Body of pancreas (tissue), 4 donors: ENCODE results near the gene HES5. TPM values are rescaled to one million over a fixed set of nuclear protein-coding genes. Genes with fewer than 3 reads are reported as not detected.

Experiments
- ATAC-seq: fragments of 150-250 bp; one replicate; pipeline ENCODE4 v1.9.1; 2016
- DNase-seq, 4 donors: peaks; one replicate each; pipeline ENCODE4 v3.0.0-alpha.2; 2019
- H3K27ac ChIP-seq, 4 donors: fragments of 200-600 bp; sonication (generic); 1 replicate in 3 of 4; 2 replicates in 1 of 4; pipeline versions ENCODE4 v1.5.1 to v1.6.1; 2016 to 2019; ENCODE audit warnings: mild to moderate bottlenecking in 1 of 4, mixed read lengths in 1 of 4, moderate library complexity in 1 of 4
- H3K27me3 ChIP-seq, 2 donors: fragments of 200-600 bp; sonication (generic); one replicate each; pipeline ENCODE4 v1.6.0; 2016; ENCODE audit warnings: mild to moderate bottlenecking in 1 of 2
- H3K36me3 ChIP-seq, 2 donors: fragments of 200-600 bp; sonication (generic); replicated peaks in 1 of 2; 2 replicates each; pipeline ENCODE4 v1.5.1; 2016; ENCODE audit warnings: low read depth in 2 of 2; ENCODE audit not compliant: insufficient read depth in 1 of 2
- H3K4me1 ChIP-seq: fragments of 200-600 bp; sonication (generic); one replicate; pipeline ENCODE4 v1.6.0; 2016
- H3K4me3 ChIP-seq, 2 donors: fragments of 200-600 bp; sonication (generic); 1 replicate in 1 of 2; 2 replicates in 1 of 2; pipeline ENCODE4 v1.5.1; 2016 to 2019
- H3K9me3 ChIP-seq, 3 donors: fragments of 200-600 bp; sonication (generic); 1 replicate in 2 of 3; 2 replicates in 1 of 3; pipeline ENCODE4 v1.5.1; 2016
- CTCF ChIP-seq, 7 experiments: fragments of 450-650 bp in 4 of 7; fragments of 200-600 bp in 3 of 7; sonication (generic) in 3 of 7; IDR thresholded peaks; one replicate each; pipeline ENCODE4 v1.5.1; 2016 to 2019; ENCODE audit warnings: antibody characterized with exemption in 7 of 7
- POLR2A ChIP-seq, 3 donors: fragments of 450-650 bp; IDR thresholded peaks; one replicate each; pipeline ENCODE4 v1.6.1; 2016; ENCODE audit warnings: antibody characterized with exemption in 3 of 3, mild to moderate bottlenecking in 2 of 3
- WGBS, 2 donors: methylation state at CpG; one replicate each; pipeline ENCODE4 v1.1.5; 2017; 5-methylcytosine and 5-hydroxymethylcytosine counted together
- intact Hi-C: fragments of 100-400 bp; cut with DNase I; formaldehyde crosslinking; loops from one replicate; pipeline ENCODE4 v1.15.1; 2023
- total RNA-seq, 2 donors: library from RNA; depleted of rRNA; stranded (reverse); fragments of >200 nt; gene quantifications; one replicate each; pipeline ENCODE4 v1.1.0, GENCODE V29; 2016

Gene HES5
- total RNA-seq, 2 donors from 2014 or later = not detected

GRCh38 chr1:2544875-2545640 is 15.0 kb upstream of the HES5 start:
- H3K4me1 ChIP-seq = peaks cover 49% of the 10 kb centered on the region
- intact Hi-C loops = no loop called here

GRCh38 chr1:2544093-2544874 is 14.2 kb upstream of the HES5 start:
- H3K4me1 ChIP-seq = peaks cover 44% of the 10 kb centered on the region
- 71% methylated on average over 24 of the region's 26 CpGs; no CpG with 5 or more reads in 1 of the 2 donors for WGBS, 2 donors
- ATAC-seq (no peak), DNase-seq (no peak)
- H3K36me3 ChIP-seq = no peaks in the 10 kb centered on the region
- no peaks in the 10 kb centered on the region for H3K9me3 ChIP-seq
- intact Hi-C loops = no loop called here
- H3K27me3 ChIP-seq = peaks cover 0 to 4% of the 10 kb centered on the region in 2 donors
- H3K4me3 ChIP-seq = no peak overlapping the region
- TF ChIP-seq POLR2A (IDR thresholded peaks at IDR 0.05) (no peak), CTCF (IDR thresholded peaks at IDR 0.05) (no peak)
- H3K27ac ChIP-seq = peak overlapping the region in 3 of 4 donors; percentile 77 to 96 (median 92)

More at GRCh38 chr1:2544875-2545640, 15.0 kb upstream of the HES5 start:
- peak overlapping the region; percentile 77 to 96 (median 84) for H3K27ac ChIP-seq
- WGBS, 2 donors = 58 to 77% methylated on average over 7 to 18 of the region's 19 CpGs
- no peaks in the 10 kb centered on the region for H3K36me3 ChIP-seq
- no peak overlapping the region for H3K4me3 ChIP-seq
- ATAC-seq (no peak), DNase-seq (no peak)
- TF ChIP-seq POLR2A (IDR thresholded peaks at IDR 0.05) (no peak), CTCF (IDR thresholded peaks at IDR 0.05) (no peak)
- peaks cover 0 to 4% of the 10 kb centered on the region in 2 donors for H3K27me3 ChIP-seq
- no peaks in the 10 kb centered on the region for H3K9me3 ChIP-seq

- H3K4me1 ChIP-seq = peaks cover 37% of the 10 kb centered on the region
- WGBS, 2 donors = 58% methylated on average over 16 of the region's 26 CpGs; no CpG with 5 or more reads in 1 of the 2 donors
- no peak for TF ChIP-seq CTCF (IDR thresholded peaks at IDR 0.05)
- TF ChIP-seq POLR2A (IDR thresholded peaks at IDR 0.05) = no peak
- no peak overlapping the region for H3K27ac ChIP-seq
- intact Hi-C loops = no loop called here
- H3K27me3 ChIP-seq = peaks cover 0 to 4% of the 10 kb centered on the region in 2 donors
- no peaks in the 10 kb centered on the region for H3K36me3 ChIP-seq
- ATAC-seq (no peak), DNase-seq (no peak)
- H3K4me3 ChIP-seq = no peak overlapping the region
- H3K9me3 ChIP-seq = no peaks in the 10 kb centered on the region
Measured at GRCh38 chr1:2543543-2544092, 13.6 kb upstream of the HES5 start.

GRCh38 chr1:2542246-2542915 is 12.3 kb upstream of the HES5 start:
- intact Hi-C loops = no loop called here
- Histone ChIP-seq H3K4me1 (peaks cover 26% of the 10 kb centered on the region), H3K4me3 (no peak overlapping the region), H3K27me3 (peaks cover 0 to 4% of the 10 kb centered on the region in 2 donors), H3K36me3 (no peaks in the 10 kb centered on the region), H3K9me3 (no peaks in the 10 kb centered on the region), H3K27ac (no peak overlapping the region)
- ATAC-seq (no peak), DNase-seq (no peak)
- no peak for TF ChIP-seq POLR2A (IDR thresholded peaks at IDR 0.05)
- no peak for TF ChIP-seq CTCF (IDR thresholded peaks at IDR 0.05)
- WGBS, 2 donors = 81 to 88% methylated on average over 2 to 11 of the region's 11 CpGs
